ENCODE measurements around the gene ATMIN. TPM values are rescaled to one million over a fixed set of nuclear protein-coding genes. Genes with fewer than 3 reads are reported as not detected.

The ATMIN gene
- total and polyA plus RNA-seq, 2 of the 13 experiments (the other 11 are each of a cell fraction or from before 2014, with no cell fraction given): 34.6 to 60.4 TPM

- no peak for TF ChIP-seq ZNF101 (CRISPR knock-in tag; IDR thresholded peaks at IDR 0.05; ENCODE audit: borderline replicate concordance, low read depth)
Observed at GRCh38 chr16:81061307-81061640, 25.6 kb downstream of the ATMIN start (continued).

- POLR2A ChIA-PET: no interaction called here
- no peaks in the 10 kb centered on the region for H3K79me2 ChIP-seq (ENCODE audit: insufficient read depth, low read length)
Observed at GRCh38 chr16:81061871-81062608, 26.4 kb downstream of the ATMIN start.

GRCh38 chr16:81066681-81067080, 31.0 kb downstream of the ATMIN start:
- H3K27ac ChIP-seq (ENCODE audit: extremely low read length, insufficient read depth, low read length): no peak overlapping the region
- H2AFZ ChIP-seq (ENCODE audit: low read length): no peak overlapping the region
- no peaks in the 10 kb centered on the region for H3K36me3 ChIP-seq (replicated peaks in 1 of 2; ENCODE audit: control insufficient read depth in 1 of 2, insufficient read depth in 2 of 2, low read length in 2 of 2)
- H3K9ac ChIP-seq (ENCODE audit: insufficient read depth, low read depth, low read length): no peak overlapping the region
- BruUV-seq (replicated peaks): no TSS peak
- H3K27me3 ChIP-seq (ENCODE audit: control insufficient read depth in 1 of 2, insufficient read depth in 2 of 2, low read length in 2 of 2): no peaks in the 10 kb centered on the region
- POLR2A ChIA-PET: interaction anchor here (1.0 kb wide), 1 partner anchor 10 kb away, joined by 4 read pairs; the partner anchor contains the start of gene C16orf46
- intact Hi-C loops (cut with micrococcal nuclease; ENCODE audit: unreplicated experiment) (no loop called here), in situ Hi-C loops (cut with HindIII; ENCODE audit: extremely low pct_ligation_motif_present, low pct_unique_long_range_greater_than_20kb) (no loop called here)
- H3K4me3 ChIP-seq (replicated peaks in 1 of 3; ENCODE audit: insufficient read depth in 1 of 3, low read depth in 2 of 3, low read length in 3 of 3): no peak overlapping the region
- no peak for ATAC-seq
- peaks cover 4% of the 10 kb centered on the region for H3K4me1 ChIP-seq (ENCODE audit: insufficient read depth, low read length)
- no peak for DNase-seq (ENCODE audit: low spot score)
- no peaks in the 10 kb centered on the region for H3K9me3 ChIP-seq (ENCODE audit: low read length)
- H3K79me2 ChIP-seq (ENCODE audit: insufficient read depth, low read length): no peaks in the 10 kb centered on the region
- TF ChIP-seq SUZ12 (IDR thresholded peaks at IDR 0.05; ENCODE audit: low read depth, low read length): no peak
- TF ChIP-seq FOXJ3 (CRISPR knock-in tag; IDR thresholded peaks at IDR 0.05; ENCODE audit: borderline replicate concordance): no peak
- TF ChIP-seq FOSL1 (CRISPR knock-in tag; IDR thresholded peaks at IDR 0.05; ENCODE audit: borderline replicate concordance): no peak
- no peak for TF ChIP-seq PHB2 (IDR thresholded peaks at IDR 0.05; ENCODE audit: partially characterized antibody)
- no peak for TF ChIP-seq KDM3A (CRISPR knock-in tag; IDR thresholded peaks at IDR 0.05; ENCODE audit: low read depth)
- H3K4me2 ChIP-seq (ENCODE audit: low read depth, low read length): no peak overlapping the region
- H4K20me1 ChIP-seq (ENCODE audit: insufficient read depth, low read length): no peaks in the 10 kb centered on the region
- FAIRE-seq: no peak
- 73% methylated on average over 4 of the region's 4 CpGs for WGBS (ENCODE audit: low lambda C conversion rate)
- CTCF ChIA-PET (ENCODE audit: low intra/inter-chr PET ratio, low total read pairs): no interaction called here

More at GRCh38 chr16:81061871-81062608, 26.4 kb downstream of the ATMIN start:
- in situ Hi-C loops (cut with HindIII; ENCODE audit: extremely low pct_ligation_motif_present, low pct_unique_long_range_greater_than_20kb) (no loop called here), intact Hi-C loops (cut with micrococcal nuclease; ENCODE audit: unreplicated experiment) (no loop called here)
- TF ChIP-seq JUND (CRISPR knock-in tag; IDR thresholded peaks at IDR 0.05): no peak
- no peak for TF ChIP-seq IRF2 (CRISPR knock-in tag; IDR thresholded peaks at IDR 0.05)
- no peak for TF ChIP-seq MTA3 (CRISPR knock-in tag; IDR thresholded peaks at IDR 0.05)
- no peak for TF ChIP-seq ZNF644 (CRISPR knock-in tag; IDR thresholded peaks at IDR 0.05; ENCODE audit: low read depth)
- TF ChIP-seq FOXM1 (CRISPR knock-in tag; IDR thresholded peaks at IDR 0.05): no peak
- no peak overlapping the region for H3K27ac ChIP-seq (ENCODE audit: extremely low read length, insufficient read depth, low read length)
- no peaks in the 10 kb centered on the region for H3K9me3 ChIP-seq (ENCODE audit: low read length)
- H3K4me3 ChIP-seq (replicated peaks in 1 of 3; ENCODE audit: insufficient read depth in 1 of 3, low read depth in 2 of 3, low read length in 3 of 3): no peak overlapping the region
- no TSS peak for BruUV-seq (replicated peaks)
- CTCF ChIA-PET (ENCODE audit: low intra/inter-chr PET ratio, low total read pairs): no interaction called here
- FAIRE-seq: no peak
- H2AFZ ChIP-seq (ENCODE audit: low read length): no peak overlapping the region
- no peaks in the 10 kb centered on the region for H3K27me3 ChIP-seq (ENCODE audit: control insufficient read depth in 1 of 2, insufficient read depth in 2 of 2, low read length in 2 of 2)
- DNase-seq (ENCODE audit: low spot score): no peak
- no peaks in the 10 kb centered on the region for H4K20me1 ChIP-seq (ENCODE audit: insufficient read depth, low read length)
- no peaks in the 10 kb centered on the region for H3K36me3 ChIP-seq (replicated peaks in 1 of 2; ENCODE audit: control insufficient read depth in 1 of 2, insufficient read depth in 2 of 2, low read length in 2 of 2)
- no peak overlapping the region for H3K4me2 ChIP-seq (ENCODE audit: low read depth, low read length)
- WGBS (ENCODE audit: low lambda C conversion rate): 93% methylated on average over 10 of the region's 10 CpGs
- no peak overlapping the region for H3K9ac ChIP-seq (ENCODE audit: insufficient read depth, low read depth, low read length)
- H3K4me1 ChIP-seq (ENCODE audit: insufficient read depth, low read length): no peaks in the 10 kb centered on the region
- no peak for ATAC-seq
